IMR-90 (cell line): ENCODE data around the gene RGS12. TPM values are rescaled to one million over a fixed set of nuclear protein-coding genes. Genes with fewer than 3 reads are reported as not detected.

Experiments used
- ATAC-seq: fragments of 200-7000 bp; cut with Tn5 transposase; 2 replicates; pipeline ENCODE4 v1.9.1; 2020; ENCODE audit warnings: low read depth, mild to moderate bottlenecking, moderate library complexity
- BruUV-seq: library from RNA; stranded (reverse); fragments of 400-500 nt; replicated peaks from 2 replicates; lab custom pipeline; 2021; lab: Mats Ljungman, UMichigan
- CTCF ChIA-PET: fragments of 300-600 bp; formaldehyde crosslinking; extraction: SDS; loops from one replicate; lab custom pipeline; 2021; ENCODE audit warnings: antibody characterized with exemption; lab: Yijun Ruan, JAX
- POLR2A ChIA-PET: fragments of 300-600 bp; sonication (Branson Sonifier 250); formaldehyde crosslinking; loops from one replicate; lab custom pipeline; 2022; ENCODE audit warnings: antibody characterized with exemption; ENCODE audit not compliant: unreplicated experiment; lab: Charles Lee
- DNase-seq: peaks from one replicate; pipeline ENCODE4 v3.0.0; 2013
- H2AFZ ChIP-seq: replicated peaks from 2 replicates; pipeline ENCODE3; 2013; ENCODE audit warnings: low read length, mild to moderate bottlenecking; ENCODE audit not compliant: poor library complexity
- H2AK5ac ChIP-seq: 2 replicates; pipeline ENCODE4 v1.6.1; 2013; ENCODE audit warnings: low read depth, low read length, inconsistent platforms
- H2AK9ac ChIP-seq: replicated peaks from 2 replicates; pipeline ENCODE3; 2013; ENCODE audit warnings: mild to moderate bottlenecking, low read depth, low read length, moderate library complexity; ENCODE audit not compliant: poor library complexity
- H2BK120ac ChIP-seq: 2 replicates; pipeline ENCODE4 v1.6.1; 2013; ENCODE audit warnings: low read depth, low read length, inconsistent platforms
- H2BK15ac ChIP-seq: 3 replicates; pipeline ENCODE4 v1.6.1; 2013; ENCODE audit warnings: low read depth, low read length, inconsistent platforms
- H2BK20ac ChIP-seq: 2 replicates; pipeline ENCODE4 v1.6.1; 2013; ENCODE audit warnings: low read depth, mild to moderate bottlenecking, inconsistent platforms, low read length, moderate library complexity
- H2BK5ac ChIP-seq: 2 replicates; pipeline ENCODE4 v1.6.1; 2013; ENCODE audit warnings: mild to moderate bottlenecking, low read depth, low read length, inconsistent platforms; ENCODE audit not compliant: poor library complexity, severe bottlenecking
- H3K14ac ChIP-seq: replicated peaks from 2 replicates; pipeline ENCODE4 v1.6.1; 2013; ENCODE audit warnings: low read depth, low read length, inconsistent platforms
- H3K18ac ChIP-seq: 2 replicates; pipeline ENCODE4 v1.6.1; 2013; ENCODE audit warnings: low read depth, low read length, control low read depth
- H3K23ac ChIP-seq: 2 replicates; pipeline ENCODE4 v1.6.1; 2013; ENCODE audit warnings: low read depth, low read length, inconsistent platforms
- H3K27ac ChIP-seq: 2 replicates; pipeline ENCODE4 v1.5.1; 2013; ENCODE audit warnings: mild to moderate bottlenecking, control low read depth, low read length; ENCODE audit not compliant: insufficient read depth
- H3K27me3 ChIP-seq: 2 replicates; pipeline ENCODE4 v1.6.1; 2013; ENCODE audit warnings: low read length; ENCODE audit not compliant: control insufficient read depth, insufficient read depth
- H3K36me3 ChIP-seq: 2 replicates; pipeline ENCODE4 v1.6.1; 2013; ENCODE audit warnings: low read length, mixed read lengths; ENCODE audit not compliant: control insufficient read depth, insufficient read depth
- H3K4ac ChIP-seq: 2 replicates; pipeline ENCODE4 v1.6.1; 2013; ENCODE audit warnings: low read depth, low read length, inconsistent platforms
- H3K4me1 ChIP-seq: 2 replicates; pipeline ENCODE4 v1.6.1; 2013; ENCODE audit warnings: low read length, mixed read lengths; ENCODE audit not compliant: control insufficient read depth, insufficient read depth
- H3K4me2 ChIP-seq: 2 replicates; pipeline ENCODE4 v1.6.1; 2013; ENCODE audit warnings: low read depth, mild to moderate bottlenecking, control low read depth, low read length, moderate library complexity
- H3K4me3 ChIP-seq: 2 replicates; pipeline ENCODE4 v1.5.1; 2013; ENCODE audit warnings: low read depth, mild to moderate bottlenecking, control low read depth, low read length, moderate library complexity; ENCODE audit not compliant: insufficient read depth
- H3K56ac ChIP-seq: 2 replicates; pipeline ENCODE4 v1.6.1; 2013; ENCODE audit warnings: low read length, inconsistent platforms; ENCODE audit not compliant: insufficient read depth; ENCODE audit errors: extremely low read depth
- H3K79me1 ChIP-seq, 2 experiments: 2 replicates each; pipeline ENCODE4 v1.6.1; 2013; ENCODE audit warnings: low read length in 2 of 2, inconsistent platforms in 1 of 2, low read depth in 1 of 2
- H3K9ac ChIP-seq: 2 replicates; pipeline ENCODE4 v1.6.1; 2013; ENCODE audit warnings: low read depth, low read length, control low read depth
- H3K9me1 ChIP-seq: 2 replicates; pipeline ENCODE4 v1.6.1; 2013; ENCODE audit warnings: low read length, inconsistent platforms; ENCODE audit not compliant: insufficient read depth
- H3K9me3 ChIP-seq: 2 replicates; pipeline ENCODE4 v1.6.1; 2013; ENCODE audit warnings: low read length; ENCODE audit not compliant: control insufficient read depth, insufficient read depth
- H4K20me1 ChIP-seq: 2 replicates; pipeline ENCODE4 v1.6.1; 2013; ENCODE audit warnings: low read length, inconsistent platforms; ENCODE audit not compliant: insufficient read depth
- H4K5ac ChIP-seq: 2 replicates; pipeline ENCODE4 v1.6.1; 2013; ENCODE audit warnings: mild to moderate bottlenecking, low read depth, low read length, control low read depth
- H4K8ac ChIP-seq, 2 experiments: 2 replicates each; pipeline ENCODE4 v1.6.1; 2013; ENCODE audit warnings: low read depth in 2 of 2, low read length in 2 of 2, control low read depth in 1 of 2, inconsistent platforms in 1 of 2
- H4K91ac ChIP-seq: 2 replicates; pipeline ENCODE4 v1.6.1; 2013; ENCODE audit warnings: low read depth, low read length, inconsistent platforms; ENCODE audit not compliant: insufficient read depth
- BHLHE40 ChIP-seq: fragments of 150-350 bp; IDR thresholded peaks from 2 replicates; pipeline ENCODE4 v1.6.1; 2016; ENCODE audit warnings: mild to moderate bottlenecking, low read depth, low read length
- CEBPB ChIP-seq: IDR thresholded peaks from 2 replicates; pipeline ENCODE4 v1.6.1; 2012; ENCODE audit warnings: low read depth, low read length, improper control_type of control experiment
- CHD1 ChIP-seq: IDR thresholded peaks from 2 replicates; pipeline ENCODE4 v1.6.1; 2012; ENCODE audit warnings: low read depth, low read length, improper control_type of control experiment
- CTCF ChIP-seq: conservative IDR thresholded peaks from 2 replicates; pipeline ENCODE4 v1.5.1; 2012; ENCODE audit warnings: mild to moderate bottlenecking, low read depth, low read length, improper control_type of control experiment
- ELK1 ChIP-seq: fragments of 150-350 bp; IDR thresholded peaks from 2 replicates; pipeline ENCODE4 v1.6.1; 2016; ENCODE audit warnings: low read depth, mild to moderate bottlenecking, low read length, moderate library complexity, borderline replicate concordance
- FOS ChIP-seq: fragments of 150-350 bp; IDR thresholded peaks from 2 replicates; pipeline ENCODE4 v1.6.1; 2016; ENCODE audit warnings: low read depth, low read length
- MAFK ChIP-seq: IDR thresholded peaks from 2 replicates; pipeline ENCODE4 v1.6.1; 2012; ENCODE audit warnings: low read depth, low read length, improper control_type of control experiment
- MAZ ChIP-seq: IDR thresholded peaks from 2 replicates; pipeline ENCODE4 v1.6.1; 2012; ENCODE audit warnings: low read depth, mild to moderate bottlenecking, low read length, improper control_type of control experiment, moderate library complexity, borderline replicate concordance
- MXI1 ChIP-seq: IDR thresholded peaks from 2 replicates; pipeline ENCODE4 v1.6.1; 2012; ENCODE audit warnings: low read depth, mild to moderate bottlenecking, low read length, moderate library complexity, borderline replicate concordance
- NFE2L2 ChIP-seq: fragments of 150-350 bp; IDR thresholded peaks from 2 replicates; pipeline ENCODE4 v1.6.1; 2016; ENCODE audit warnings: low read depth, mild to moderate bottlenecking, low read length
- POLR2A ChIP-seq: IDR thresholded peaks from 2 replicates; pipeline ENCODE4 v1.6.1; 2012; ENCODE audit warnings: mild to moderate bottlenecking, low read depth, low read length
- RAD21 ChIP-seq: IDR thresholded peaks from 2 replicates; pipeline ENCODE4 v1.6.1; 2012; ENCODE audit warnings: low read length, improper control_type of control experiment
- RFX5 ChIP-seq: IDR thresholded peaks from 2 replicates; pipeline ENCODE4 v1.8.0; 2012; ENCODE audit warnings: low read depth, mild to moderate bottlenecking, low read length, moderate library complexity
- SMC3 ChIP-seq: fragments of 150-350 bp; IDR thresholded peaks from 2 replicates; pipeline ENCODE4 v1.6.1; 2016; ENCODE audit warnings: low read depth, mild to moderate bottlenecking, antibody characterized with exemption, low read length, moderate library complexity
- USF2 ChIP-seq: fragments of 150-350 bp; IDR thresholded peaks from 2 replicates; pipeline ENCODE4 v1.6.1; 2017; ENCODE audit warnings: mild to moderate bottlenecking, antibody characterized with exemption, low read length, low read depth
- WGBS, 2 experiments: methylation state at CpG; one replicate each; pipeline versions ENCODE4 v1.1.5 to v1.1.7; 2013; ENCODE audit warnings: missing lambda C conversion rate in 2 of 2; ENCODE audit not compliant: insufficient read length in 1 of 2; ENCODE audit errors: extremely low coverage in 2 of 2; 5-methylcytosine and 5-hydroxymethylcytosine counted together
- dilution Hi-C: fragments of 300-500 bp; cut with HindIII; formaldehyde crosslinking; loops from one replicate; pipeline ENCODE4 v1.14.3; 2018; ENCODE audit warnings: low sequenced_read_pairs; ENCODE audit not compliant: unreplicated experiment
- in situ Hi-C: fragments of 300-500 bp; cut with MboI; formaldehyde crosslinking; loops from 3 replicates; pipeline ENCODE4 v1.14.3; 2019; ENCODE audit warnings: low sequenced_read_pairs, inconsistent platforms, mixed read lengths
- intact Hi-C: fragments of 100-400 bp; cut with micrococcal nuclease; formaldehyde crosslinking; loops from 2 replicates; pipeline ENCODE4 v1.10.0; 2022
- polyA plus RNA-seq, 3 experiments: library from polyadenylated mRNA; depleted of rRNA; stranded (reverse); fragments of >200 nt; gene quantifications; 2 replicates each; pipeline ENCODE4 v1.2.3, GENCODE V29; 2012; ENCODE audit warnings: low replicate concordance in 1 of 3
- total RNA-seq: library from RNA; depleted of rRNA; stranded (reverse); fragments of >200 nt; gene quantifications from 2 replicates; pipeline ENCODE4 v1.2.3, GENCODE V29; 2012

RGS12 gene
- total and polyA plus RNA-seq, 2 of the 4 experiments (the other 2 are of a cell fraction), result 11.8 to 12.0 TPM

GRCh38 chr4:3324093-3324815 lies 31.4 kb downstream of the RGS12 start:
- Histone ChIP-seq H2BK5ac (no peak overlapping the region), H3K9me3 (no peaks in the 10 kb centered on the region), H3K79me1 (peaks cover 41 to 73% of the 10 kb centered on the region in 2 experiments), H2AK9ac (no peak overlapping the region), H2BK15ac (no peak overlapping the region), H3K27ac (no peak overlapping the region), H2BK120ac (no peak overlapping the region), H4K20me1 (peaks cover 21% of the 10 kb centered on the region), H3K23ac (no peak overlapping the region; the same call in 1 of the 2 replicates), H3K18ac (no peak overlapping the region), H2AFZ (no peak overlapping the region), H3K4ac (no peak overlapping the region), H3K4me1 (peaks cover 3% of the 10 kb centered on the region; the same call in 1 of the 2 replicates), H4K91ac (no peak overlapping the region), H3K4me3 (no peak overlapping the region), H3K9me1 (peaks cover 23% of the 10 kb centered on the region), H3K9ac (no peak overlapping the region), H2AK5ac (no peak overlapping the region), H4K8ac (no peak overlapping the region), H4K5ac (no peak overlapping the region), H3K56ac (no peak overlapping the region), H3K36me3 (peaks cover 11% of the 10 kb centered on the region; the same call in 1 of the 2 replicates), H2BK20ac (no peak overlapping the region), H3K27me3 (no peaks in the 10 kb centered on the region), H3K4me2 (no peak overlapping the region), H3K14ac (no peak overlapping the region)
- intact Hi-C loops, result no loop called here
- POLR2A ChIA-PET, result no interaction called here
- BruUV-seq, result no TSS peak
- in situ Hi-C loops, result no loop called here
- 92% methylated on average over 12 of the region's 18 CpGs; no CpG with 5 or more reads in 1 of the 2 experiments for WGBS, 2 experiments
- DNase-seq (no peak), ATAC-seq (no peak)
- CTCF ChIA-PET, result interaction anchor here (1.0 kb wide), 1 partner anchor 22 kb away, joined by 4 read pairs; no protein-coding TSS in a partner anchor
- dilution Hi-C loops, result no loop called here
- TF ChIP-seq ELK1, result no peak
- no peak for TF ChIP-seq CEBPB
- TF ChIP-seq RAD21, result no peak
- no peak for TF ChIP-seq MAZ
- no peak for TF ChIP-seq POLR2A
- TF ChIP-seq NFE2L2, result no peak
- TF ChIP-seq RFX5, result no peak
- TF ChIP-seq BHLHE40, result no peak
- TF ChIP-seq USF2, result no peak
- no peak for TF ChIP-seq MXI1
- TF ChIP-seq FOS, result no peak
- TF ChIP-seq MAFK, result no peak
- TF ChIP-seq SMC3, result no peak
- no peak for TF ChIP-seq CTCF
- no peak for TF ChIP-seq CHD1
